ENCODE results near the gene CALM1. TPM values are rescaled to one million over a fixed set of nuclear protein-coding genes. Genes with fewer than 3 reads are reported as not detected.

The CALM1 gene
- total and polyA plus RNA-seq, 10 of the 15 experiments (the other 5 are each of a cell fraction or from before 2014, with no cell fraction given) = 110 to 729 (median 261) TPM

DNA sequence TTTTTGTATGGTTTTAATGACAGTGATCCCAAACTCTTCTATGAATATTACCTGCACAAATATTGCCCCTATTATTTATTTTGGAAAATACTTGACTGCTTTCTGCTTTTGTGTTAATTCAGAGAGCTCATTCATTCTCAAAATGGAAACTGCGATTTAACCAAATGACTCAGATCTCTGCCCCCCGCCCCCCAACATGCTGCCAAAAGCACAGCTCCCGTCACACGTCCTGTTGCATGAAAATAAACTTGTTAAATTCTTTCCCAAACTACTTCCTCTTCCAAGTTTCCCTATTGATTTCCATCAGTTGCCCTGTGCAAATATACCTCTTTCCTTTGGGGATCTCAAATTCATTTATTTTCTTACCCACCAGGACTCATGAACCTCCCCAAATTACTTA, 47.1 kb upstream of the CALM1 start:
- 0 out of 2 replicates have a peak overlapping the region, but pooled peaks have one; percentile 1 for H2AFZ ChIP-seq (ENCODE audit: control insufficient read depth, low read depth, low read length)
- no peaks in the 10 kb centered on the region for H3K27me3 ChIP-seq (replicated peaks in 1 of 2; ENCODE audit: control insufficient read depth in 2 of 2, insufficient read depth in 2 of 2, low read length in 1 of 2)
- H4K20me1 ChIP-seq (ENCODE audit: control insufficient read depth, insufficient read depth) = no peaks in the 10 kb centered on the region
- FAIRE-seq = no peak
- no peak for TF ChIP-seq TCF7 (IDR thresholded peaks at IDR 0.05; ENCODE audit: borderline replicate concordance)
- TF ChIP-seq, protein P1, sequence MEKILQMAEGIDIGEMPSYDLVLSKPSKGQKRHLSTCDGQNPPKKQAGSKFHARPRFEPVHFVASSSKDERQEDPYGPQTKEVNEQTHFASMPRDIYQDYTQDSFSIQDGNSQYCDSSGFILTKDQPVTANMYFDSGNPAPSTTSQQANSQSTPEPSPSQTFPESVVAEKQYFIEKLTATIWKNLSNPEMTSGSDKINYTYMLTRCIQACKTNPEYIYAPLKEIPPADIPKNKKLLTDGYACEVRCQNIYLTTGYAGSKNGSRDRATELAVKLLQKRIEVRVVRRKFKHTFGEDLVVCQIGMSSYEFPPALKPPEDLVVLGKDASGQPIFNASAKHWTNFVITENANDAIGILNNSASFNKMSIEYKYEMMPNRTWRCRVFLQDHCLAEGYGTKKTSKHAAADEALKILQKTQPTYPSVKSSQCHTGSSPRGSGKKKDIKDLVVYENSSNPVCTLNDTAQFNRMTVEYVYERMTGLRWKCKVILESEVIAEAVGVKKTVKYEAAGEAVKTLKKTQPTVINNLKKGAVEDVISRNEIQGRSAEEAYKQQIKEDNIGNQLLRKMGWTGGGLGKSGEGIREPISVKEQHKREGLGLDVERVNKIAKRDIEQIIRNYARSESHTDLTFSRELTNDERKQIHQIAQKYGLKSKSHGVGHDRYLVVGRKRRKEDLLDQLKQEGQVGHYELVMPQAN (conservative IDR thresholded peaks at IDR 0.05) = no peak
- TF ChIP-seq POU2F2 (IDR thresholded peaks at IDR 0.05; ENCODE audit: borderline replicate concordance, low read depth, low read length) = no peak
- 0 out of 2 replicates have a peak, but pooled peaks have one; percentile 24 for TF ChIP-seq CREM (IDR thresholded peaks at IDR 0.05; ENCODE audit: low read depth)
- 0 out of 2 replicates have a peak, but pooled peaks have one; percentile 39 for TF ChIP-seq IRF4 (IDR thresholded peaks at IDR 0.05; ENCODE audit: low read depth, low read length)
- 0 out of 2 replicates have a peak, but pooled peaks have one; percentile 37 for TF ChIP-seq MEF2A (IDR thresholded peaks at IDR 0.05; ENCODE audit: insufficient read depth, low read depth, low read length)
- peak; percentile 82 for TF ChIP-seq JUNB (IDR thresholded peaks at IDR 0.05)
- TF ChIP-seq YY1 (IDR thresholded peaks at IDR 0.05; ENCODE audit: low read depth, low read length) = 0 out of 2 replicates have a peak, but pooled peaks have one; percentile 47
- 0 out of 2 replicates have a peak, but pooled peaks have one; percentile 28 for TF ChIP-seq NFIC (IDR thresholded peaks at IDR 0.05; ENCODE audit: low read depth, low read length)
- H3K36me3 ChIP-seq (ENCODE audit: control insufficient read depth in 2 of 2, insufficient read depth in 2 of 2, low read length in 1 of 2) = no peaks in the 10 kb centered on the region
- H3K9me3 ChIP-seq (replicated peaks; ENCODE audit: control insufficient read depth, insufficient read depth, low read length) = no peaks in the 10 kb centered on the region
- SMC1A ChIA-PET (ENCODE audit: uncharacterized antibody, unreplicated experiment) = interaction anchor here (1.2 kb wide), 1 partner anchor 14 kb away, joined by 3 read pairs; no protein-coding TSS in a partner anchor
- H3K4me3 ChIP-seq = no peak overlapping the region
- RAD21 ChIA-PET (ENCODE audit: unreplicated experiment) = no interaction called here
- intact Hi-C loops (cut with micrococcal nuclease; ENCODE audit: unreplicated experiment) = no loop called here
- in situ Hi-C loops (cut with MboI) = no loop called here
- no peak for DNase-seq (ENCODE audit: low read depth, low spot score)
- no TSS peak for BruUV-seq (replicated peaks)
- CTCF ChIA-PET = no interaction called here
- H3K4me2 ChIP-seq (ENCODE audit: control insufficient read depth, insufficient read depth) = no peak overlapping the region
- no peak overlapping the region for H3K9ac ChIP-seq (ENCODE audit: control insufficient read depth, insufficient read depth, low read length)
- peak; percentile 35; the same call in 1 of the 3 replicates for ATAC-seq
- H3K79me2 ChIP-seq (ENCODE audit: control insufficient read depth, insufficient read depth, low read length) = no peaks in the 10 kb centered on the region
- H3K27ac ChIP-seq (ENCODE audit: control insufficient read depth, insufficient read depth) = no peak overlapping the region
- WGBS (ENCODE audit: insufficient coverage, insufficient replicate concordance, low lambda C conversion rate, missing lambda C conversion rate) = 1% methylated on average over 4 of the region's 4 CpGs
- POLR2A ChIA-PET = interaction anchor here (0.7 kb wide), 1 partner anchor 83 kb away, joined by 4 read pairs; no protein-coding TSS in a partner anchor
- no peaks in the 10 kb centered on the region for H3K4me1 ChIP-seq (ENCODE audit: control insufficient read depth, insufficient read depth, low read length)

Measured in GM12878 (cell line).